Gastroesophageal sphincter (tissue), 3 donors: ENCODE results near the gene OS9.
A peak's percentile ranks its signal among the peaks of the same experiment; 100 is the strongest.

Experiments used
- POLR2A ChIP-seq, 2 donors: fragments of 450-650 bp; IDR thresholded peaks; one replicate each; pipeline ENCODE4 v1.6.1; 2017; ENCODE audit warnings: antibody characterized with exemption in 2 of 2, mild to moderate bottlenecking in 2 of 2, moderate library complexity in 1 of 2
- POLR2AphosphoS5 ChIP-seq: sonication (generic); formaldehyde crosslinking; IDR thresholded peaks from one replicate; pipeline ENCODE4 v1.6.1; 2017; ENCODE audit warnings: antibody characterized with exemption
- TF ChIP-seq, protein P1 (sequence below), 4 experiments: fragments of 200-600 bp in 2 of 4; fragments of 450-650 bp in 2 of 4; sonication (generic) in 1 of 4; IDR thresholded peaks; one replicate each; pipeline ENCODE4 v1.5.1; 2017 to 2019; ENCODE audit warnings: antibody characterized with exemption in 4 of 4, mild to moderate bottlenecking in 2 of 4, moderate library complexity in 2 of 4

DNA sequence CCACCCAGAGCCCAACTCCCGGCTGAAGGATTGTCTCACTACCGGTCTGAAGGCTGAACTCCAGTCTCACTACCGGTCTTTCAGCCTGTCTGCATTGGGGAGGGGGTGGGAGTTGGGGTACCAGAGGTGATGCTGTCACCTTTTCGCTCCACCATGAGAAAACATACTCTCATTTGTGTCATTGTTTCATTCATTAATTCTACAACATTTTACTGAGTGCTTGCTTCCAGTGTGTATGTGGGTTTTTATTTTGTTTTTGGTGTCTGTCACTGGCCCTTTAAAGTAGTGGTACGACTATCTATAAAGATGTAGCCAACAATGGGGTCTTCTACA is 58.7 kb downstream of the OS9 start:
- TF ChIP-seq, protein P1, sequence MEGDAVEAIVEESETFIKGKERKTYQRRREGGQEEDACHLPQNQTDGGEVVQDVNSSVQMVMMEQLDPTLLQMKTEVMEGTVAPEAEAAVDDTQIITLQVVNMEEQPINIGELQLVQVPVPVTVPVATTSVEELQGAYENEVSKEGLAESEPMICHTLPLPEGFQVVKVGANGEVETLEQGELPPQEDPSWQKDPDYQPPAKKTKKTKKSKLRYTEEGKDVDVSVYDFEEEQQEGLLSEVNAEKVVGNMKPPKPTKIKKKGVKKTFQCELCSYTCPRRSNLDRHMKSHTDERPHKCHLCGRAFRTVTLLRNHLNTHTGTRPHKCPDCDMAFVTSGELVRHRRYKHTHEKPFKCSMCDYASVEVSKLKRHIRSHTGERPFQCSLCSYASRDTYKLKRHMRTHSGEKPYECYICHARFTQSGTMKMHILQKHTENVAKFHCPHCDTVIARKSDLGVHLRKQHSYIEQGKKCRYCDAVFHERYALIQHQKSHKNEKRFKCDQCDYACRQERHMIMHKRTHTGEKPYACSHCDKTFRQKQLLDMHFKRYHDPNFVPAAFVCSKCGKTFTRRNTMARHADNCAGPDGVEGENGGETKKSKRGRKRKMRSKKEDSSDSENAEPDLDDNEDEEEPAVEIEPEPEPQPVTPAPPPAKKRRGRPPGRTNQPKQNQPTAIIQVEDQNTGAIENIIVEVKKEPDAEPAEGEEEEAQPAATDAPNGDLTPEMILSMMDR (IDR thresholded peaks at IDR 0.05) = peak in 1 of 4 experiments; percentile 24
- TF ChIP-seq POLR2A (IDR thresholded peaks at IDR 0.05) = no peak
- TF ChIP-seq POLR2AphosphoS5 = no peak
